ENCODE results near the gene NCAM1.

DNA sequence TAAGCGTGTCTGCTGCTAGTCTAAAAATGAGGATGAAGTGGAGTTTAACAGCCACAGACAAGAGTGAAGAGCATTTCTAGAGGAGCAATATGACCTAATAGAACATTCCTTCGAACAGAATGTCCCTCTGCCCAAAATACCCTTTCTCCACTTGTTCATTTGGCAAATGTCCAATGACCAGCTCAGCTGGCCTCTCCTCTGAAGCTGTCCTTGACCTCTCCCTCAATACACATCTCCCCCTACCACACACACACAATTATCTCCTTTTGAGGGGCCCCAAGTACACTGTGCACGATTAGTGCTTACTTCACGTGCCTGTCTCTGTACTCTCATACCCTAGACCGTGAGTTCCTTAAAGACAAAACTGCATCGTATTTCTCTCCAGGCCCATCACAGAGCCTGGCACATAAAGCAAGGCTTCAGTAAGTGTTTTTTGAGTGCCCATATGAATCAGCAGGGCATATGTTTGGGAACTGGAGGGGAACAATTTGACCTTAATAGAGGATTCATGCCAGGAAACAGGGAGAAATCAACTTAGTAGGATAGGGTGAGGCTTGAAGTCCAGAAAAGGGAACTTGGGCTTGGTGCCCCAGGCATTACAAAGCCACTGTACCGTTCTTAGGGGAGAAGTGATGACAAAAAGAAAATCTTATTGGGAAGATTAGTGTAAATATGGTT is 18.1 kb upstream of the NCAM1 start:
- TF ChIP-seq, protein P1, sequence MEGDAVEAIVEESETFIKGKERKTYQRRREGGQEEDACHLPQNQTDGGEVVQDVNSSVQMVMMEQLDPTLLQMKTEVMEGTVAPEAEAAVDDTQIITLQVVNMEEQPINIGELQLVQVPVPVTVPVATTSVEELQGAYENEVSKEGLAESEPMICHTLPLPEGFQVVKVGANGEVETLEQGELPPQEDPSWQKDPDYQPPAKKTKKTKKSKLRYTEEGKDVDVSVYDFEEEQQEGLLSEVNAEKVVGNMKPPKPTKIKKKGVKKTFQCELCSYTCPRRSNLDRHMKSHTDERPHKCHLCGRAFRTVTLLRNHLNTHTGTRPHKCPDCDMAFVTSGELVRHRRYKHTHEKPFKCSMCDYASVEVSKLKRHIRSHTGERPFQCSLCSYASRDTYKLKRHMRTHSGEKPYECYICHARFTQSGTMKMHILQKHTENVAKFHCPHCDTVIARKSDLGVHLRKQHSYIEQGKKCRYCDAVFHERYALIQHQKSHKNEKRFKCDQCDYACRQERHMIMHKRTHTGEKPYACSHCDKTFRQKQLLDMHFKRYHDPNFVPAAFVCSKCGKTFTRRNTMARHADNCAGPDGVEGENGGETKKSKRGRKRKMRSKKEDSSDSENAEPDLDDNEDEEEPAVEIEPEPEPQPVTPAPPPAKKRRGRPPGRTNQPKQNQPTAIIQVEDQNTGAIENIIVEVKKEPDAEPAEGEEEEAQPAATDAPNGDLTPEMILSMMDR (optimal IDR thresholded peaks at IDR 0.05 in 1 of 3, IDR thresholded peaks at IDR 0.05 in 1 of 3, conservative IDR thresholded peaks at IDR 0.05 in 1 of 3; ENCODE audit: extremely low read depth in 1 of 3, insufficient read depth in 2 of 3, low read length in 3 of 3), result no peak
- no peak for TF ChIP-seq EZH2 (IDR thresholded peaks at IDR 0.05; ENCODE audit: low read length)
